IgD-negative memory B cell (primary cell): ENCODE data around the gene PEAR1. TPM values are rescaled to one million over a fixed set of nuclear protein-coding genes. Genes with fewer than 3 reads are reported as not detected.

Source experiments
- H3K27ac Mint-ChIP-seq, 3 donors: one replicate each; pipeline ENCODE4 v1.8.0; 2020 to 2022; ENCODE audit warnings: mild to moderate bottlenecking in 3 of 3, mixed read lengths in 3 of 3, moderate library complexity in 1 of 3
- H3K27me3 Mint-ChIP-seq: one replicate; pipeline ENCODE4 v1.8.0; 2021; ENCODE audit warnings: mixed read lengths
- H3K36me3 Mint-ChIP-seq: one replicate; pipeline ENCODE4 v1.8.0; 2020; ENCODE audit warnings: mild to moderate bottlenecking, mixed read lengths
- H3K4me1 Mint-ChIP-seq, 3 donors: one replicate each; pipeline ENCODE4 v1.8.0; 2020 to 2022; ENCODE audit warnings: mixed read lengths in 3 of 3, mild to moderate bottlenecking in 1 of 3
- H3K4me3 Mint-ChIP-seq, 4 donors: one replicate each; pipeline ENCODE4 v1.8.0; 2020 to 2022; ENCODE audit warnings: mild to moderate bottlenecking in 4 of 4, mixed read lengths in 4 of 4, moderate library complexity in 3 of 4
- H3K9me3 Mint-ChIP-seq, 3 donors: one replicate each; pipeline ENCODE4 v1.8.0; 2020 to 2021; ENCODE audit warnings: mixed read lengths in 3 of 3, mild to moderate bottlenecking in 1 of 3
- polyA plus RNA-seq: library from polyadenylated mRNA; unstranded; fragments of 300-500 nt; fragmentation: Illumina TruSeq; gene quantifications from one replicate; pipeline ENCODE4 v1.2.3, GENCODE V29; 2021

Gene PEAR1
- not detected for polyA plus RNA-seq

- no peaks in the 10 kb centered on the region for H3K9me3 Mint-ChIP-seq
- H3K4me3 Mint-ChIP-seq = peak within 1 kb of the TSS in 3 of 4 donors; percentile 68 to 88 (median 81)
- H3K27me3 Mint-ChIP-seq = peaks cover 73% of the 10 kb centered on the region
- H3K36me3 Mint-ChIP-seq = no peaks in the 10 kb centered on the region
- peaks cover 2 to 6% (median 6%) of the 10 kb centered on the region in 3 donors for H3K4me1 Mint-ChIP-seq
- H3K27ac Mint-ChIP-seq = no peak within 1 kb of the TSS
These were observed at the start of gene PEAR1 for GRCh38 chr1:156893048-156893953. TSS of gene PEAR1 (plus strand) at chr1:156893718. CDS start at chr1:156903927, 10,209 bp downstream.

GRCh38 chr1:156844102-156844501 is 49.4 kb upstream of the PEAR1 start:
- H3K36me3 Mint-ChIP-seq = no peaks in the 10 kb centered on the region
- H3K4me1 Mint-ChIP-seq = peaks cover 0 to 6% (median 0%) of the 10 kb centered on the region in 3 donors
- peaks cover 64% of the 10 kb centered on the region for H3K27me3 Mint-ChIP-seq
- H3K27ac Mint-ChIP-seq = peak overlapping the region in 1 of 3 donors; percentile 94
- H3K4me3 Mint-ChIP-seq = peak overlapping the region in 1 of 4 donors; percentile 75
- peaks cover 0 to 2% (median 0%) of the 10 kb centered on the region in 3 donors for H3K9me3 Mint-ChIP-seq

- Mint-ChIP-seq H3K36me3 (no peaks in the 10 kb centered on the region), H3K9me3 (peaks cover 0 to 2% (median 0%) of the 10 kb centered on the region in 3 donors), H3K27me3 (peaks cover 64% of the 10 kb centered on the region), H3K4me3 (peak overlapping the region in 2 of 4 donors; percentile 8 to 43), H3K4me1 (peaks cover 0 to 6% (median 1%) of the 10 kb centered on the region in 3 donors), H3K27ac (no peak overlapping the region)
These were observed 48.9 kb upstream of the PEAR1 start for GRCh38 chr1:156844638-156845037.

- H3K27ac Mint-ChIP-seq = no peak overlapping the region
- peaks cover 0 to 6% (median 1%) of the 10 kb centered on the region in 3 donors for H3K4me1 Mint-ChIP-seq
- H3K9me3 Mint-ChIP-seq = peaks cover 0 to 2% (median 0%) of the 10 kb centered on the region in 3 donors
- H3K4me3 Mint-ChIP-seq = peak overlapping the region in 2 of 4 donors; percentile 8 to 31
- peaks cover 62% of the 10 kb centered on the region for H3K27me3 Mint-ChIP-seq
- no peaks in the 10 kb centered on the region for H3K36me3 Mint-ChIP-seq
These were observed 48.2 kb upstream of the PEAR1 start for GRCh38 chr1:156845055-156845952.

GRCh38 chr1:156845953-156846545 is 47.5 kb upstream of the PEAR1 start:
- Mint-ChIP-seq H3K36me3 (peaks cover 2% of the 10 kb centered on the region), H3K4me1 (peaks cover 0 to 6% (median 1%) of the 10 kb centered on the region in 3 donors), H3K4me3 (peak overlapping the region in 1 of 4 donors; percentile 54), H3K9me3 (peaks cover 0 to 2% (median 0%) of the 10 kb centered on the region in 3 donors), H3K27me3 (peaks cover 60% of the 10 kb centered on the region), H3K27ac (no peak overlapping the region)

GRCh38 chr1:156846643-156847042 is 46.9 kb upstream of the PEAR1 start:
- Mint-ChIP-seq H3K36me3 (peaks cover 2% of the 10 kb centered on the region), H3K4me3 (no peak overlapping the region), H3K27me3 (peaks cover 59% of the 10 kb centered on the region), H3K4me1 (peaks cover 0 to 6% (median 1%) of the 10 kb centered on the region in 3 donors), H3K9me3 (peaks cover 0 to 2% (median 0%) of the 10 kb centered on the region in 3 donors), H3K27ac (no peak overlapping the region)

- peaks cover 0 to under 1% (median 0%) of the 10 kb centered on the region in 3 donors for H3K9me3 Mint-ChIP-seq
- peak overlapping the region in 2 of 4 donors; percentile 39 to 58 for H3K4me3 Mint-ChIP-seq
- H3K27me3 Mint-ChIP-seq = peaks cover 53% of the 10 kb centered on the region
- H3K36me3 Mint-ChIP-seq = peaks cover 2% of the 10 kb centered on the region
- H3K4me1 Mint-ChIP-seq = peaks cover 0 to 6% (median 1%) of the 10 kb centered on the region in 3 donors
- H3K27ac Mint-ChIP-seq = no peak overlapping the region
These were observed 45.7 kb upstream of the PEAR1 start for GRCh38 chr1:156847591-156848460.

GRCh38 chr1:156848461-156849150 is 44.9 kb upstream of the PEAR1 start:
- peaks cover 50% of the 10 kb centered on the region for H3K27me3 Mint-ChIP-seq
- H3K4me1 Mint-ChIP-seq = peaks cover 0 to 6% (median 1%) of the 10 kb centered on the region in 3 donors
- no peaks in the 10 kb centered on the region for H3K9me3 Mint-ChIP-seq
- H3K36me3 Mint-ChIP-seq = peaks cover 2% of the 10 kb centered on the region
- no peak overlapping the region for H3K27ac Mint-ChIP-seq
- peak overlapping the region in 2 of 4 donors; percentile 39 to 58 for H3K4me3 Mint-ChIP-seq

- Mint-ChIP-seq H3K4me3 (peak overlapping the region in 1 of 4 donors; percentile 58), H3K27ac (no peak overlapping the region), H3K27me3 (peaks cover 51% of the 10 kb centered on the region), H3K4me1 (peaks cover 0 to 6% (median 1%) of the 10 kb centered on the region in 3 donors), H3K9me3 (no peaks in the 10 kb centered on the region), H3K36me3 (peaks cover 2% of the 10 kb centered on the region)
These were observed 44.4 kb upstream of the PEAR1 start for GRCh38 chr1:156849151-156849496.

- peaks cover 2% of the 10 kb centered on the region for H3K36me3 Mint-ChIP-seq
- peaks cover 0 to 1% (median 1%) of the 10 kb centered on the region in 3 donors for H3K4me1 Mint-ChIP-seq
- H3K4me3 Mint-ChIP-seq = no peak overlapping the region
- H3K9me3 Mint-ChIP-seq = no peaks in the 10 kb centered on the region
- peaks cover 37% of the 10 kb centered on the region for H3K27me3 Mint-ChIP-seq
- H3K27ac Mint-ChIP-seq = no peak overlapping the region
These were observed 41.6 kb upstream of the PEAR1 start for GRCh38 chr1:156851779-156852417.

GRCh38 chr1:156852418-156852874 is 41.1 kb upstream of the PEAR1 start:
- Mint-ChIP-seq H3K9me3 (no peaks in the 10 kb centered on the region), H3K36me3 (peaks cover 2% of the 10 kb centered on the region), H3K4me3 (no peak overlapping the region), H3K27me3 (peaks cover 33% of the 10 kb centered on the region), H3K27ac (no peak overlapping the region), H3K4me1 (peaks cover 0 to 1% (median 0%) of the 10 kb centered on the region in 3 donors)

GRCh38 chr1:156853761-156854160 is 39.8 kb upstream of the PEAR1 start:
- no peak overlapping the region for H3K4me3 Mint-ChIP-seq
- H3K27me3 Mint-ChIP-seq = peaks cover 35% of the 10 kb centered on the region
- H3K4me1 Mint-ChIP-seq = peaks cover 2 to 4% (median 4%) of the 10 kb centered on the region in 3 donors
- peaks cover 2% of the 10 kb centered on the region for H3K36me3 Mint-ChIP-seq
- H3K27ac Mint-ChIP-seq = no peak overlapping the region
- no peaks in the 10 kb centered on the region for H3K9me3 Mint-ChIP-seq

GRCh38 chr1:156854634-156855033 is 38.9 kb upstream of the PEAR1 start:
- no peak overlapping the region for H3K27ac Mint-ChIP-seq
- H3K27me3 Mint-ChIP-seq = peaks cover 34% of the 10 kb centered on the region
- no peak overlapping the region for H3K4me3 Mint-ChIP-seq
- H3K36me3 Mint-ChIP-seq = peaks cover 2% of the 10 kb centered on the region
- H3K4me1 Mint-ChIP-seq = peaks cover 2 to 4% (median 3%) of the 10 kb centered on the region in 3 donors
- no peaks in the 10 kb centered on the region for H3K9me3 Mint-ChIP-seq
